HG02588 (cell line): ENCODE results near the gene FRMD1.

ENCODE experiments used
- ATAC-seq: cut with Tn5 transposase; IDR thresholded peaks from one replicate; pipeline ENCODE4 v1.9.1; 2021; ENCODE audit warnings: mild to moderate bottlenecking, moderate library complexity; ENCODE audit not compliant: unreplicated experiment

FRMD1 gene

GRCh38 chr6:168096271-168096764 lies 17.3 kb upstream of the FRMD1 start:
- no peak for ATAC-seq

DNA sequence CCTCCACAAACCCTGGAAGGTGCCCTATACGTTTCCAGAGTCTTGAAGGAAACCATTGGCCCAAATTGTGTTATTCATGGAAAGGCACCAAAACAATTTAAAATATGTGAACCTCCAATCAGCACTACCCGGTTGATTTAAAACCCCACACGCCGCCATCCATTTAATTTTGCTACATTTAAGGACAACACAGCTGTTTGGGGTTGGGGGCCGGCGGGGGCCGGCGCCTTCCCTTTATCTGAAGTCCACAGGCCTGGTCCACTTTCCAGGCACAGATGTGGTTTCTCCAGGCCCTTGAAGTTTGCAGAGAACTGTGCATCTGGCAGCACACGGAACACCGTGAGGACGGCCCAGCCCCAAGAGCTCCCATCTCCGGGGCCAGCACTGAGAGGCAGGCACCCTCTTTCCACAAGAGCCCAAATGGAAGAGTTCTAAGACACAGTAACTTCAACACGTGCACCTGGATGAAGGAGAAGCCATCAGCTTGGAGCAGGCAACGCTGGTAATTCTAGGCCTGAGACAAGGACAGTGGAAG lies 16.8 kb upstream of the FRMD1 start:
- no peak for ATAC-seq

DNA sequence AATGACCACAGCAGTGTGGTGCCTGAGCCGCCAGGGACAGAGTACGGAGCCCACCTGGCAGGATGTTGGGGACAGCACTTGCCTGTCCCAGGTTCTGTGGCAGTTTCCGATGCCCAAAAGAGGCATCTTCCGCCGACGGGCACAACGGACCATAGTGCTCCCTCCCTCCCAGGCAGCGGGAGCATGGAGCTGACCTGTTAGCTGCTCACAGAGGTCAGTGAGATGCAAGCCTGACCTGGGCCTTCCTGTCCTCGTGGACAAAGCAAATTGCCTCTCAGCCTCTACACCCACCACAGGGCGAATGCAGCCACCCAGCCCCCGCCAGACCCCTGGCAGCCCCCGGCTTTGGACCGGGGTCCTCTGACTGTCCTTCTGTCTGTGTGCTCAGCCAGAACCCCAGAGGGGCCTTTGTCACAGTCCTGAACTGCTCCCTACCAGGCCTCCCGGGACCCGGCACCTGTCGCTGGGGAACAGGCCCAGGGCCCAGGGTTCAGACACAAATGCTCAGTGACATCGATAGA lies 16.2 kb upstream of the FRMD1 start:
- ATAC-seq: no peak

DNA sequence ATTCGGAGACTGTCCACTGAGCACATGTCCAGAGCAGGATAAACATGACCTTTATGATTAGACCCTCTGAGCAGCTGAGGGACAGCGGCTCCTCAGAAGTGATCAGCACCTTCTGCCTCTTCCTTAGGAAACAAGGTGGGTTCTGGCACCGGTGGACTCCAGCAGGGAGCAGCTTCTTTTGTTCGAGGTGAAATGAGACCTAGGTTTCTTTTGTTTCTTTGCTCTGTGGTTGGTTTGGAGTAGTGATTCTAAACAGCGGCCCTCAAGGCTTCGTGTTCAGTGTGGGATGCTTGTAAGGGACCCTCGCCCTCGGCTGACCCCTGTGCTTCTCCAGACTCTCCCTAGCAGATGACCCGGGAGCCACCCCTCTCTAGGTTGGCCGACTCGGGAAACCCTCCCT lies 14.6 kb upstream of the FRMD1 start:
- ATAC-seq: no peak

DNA sequence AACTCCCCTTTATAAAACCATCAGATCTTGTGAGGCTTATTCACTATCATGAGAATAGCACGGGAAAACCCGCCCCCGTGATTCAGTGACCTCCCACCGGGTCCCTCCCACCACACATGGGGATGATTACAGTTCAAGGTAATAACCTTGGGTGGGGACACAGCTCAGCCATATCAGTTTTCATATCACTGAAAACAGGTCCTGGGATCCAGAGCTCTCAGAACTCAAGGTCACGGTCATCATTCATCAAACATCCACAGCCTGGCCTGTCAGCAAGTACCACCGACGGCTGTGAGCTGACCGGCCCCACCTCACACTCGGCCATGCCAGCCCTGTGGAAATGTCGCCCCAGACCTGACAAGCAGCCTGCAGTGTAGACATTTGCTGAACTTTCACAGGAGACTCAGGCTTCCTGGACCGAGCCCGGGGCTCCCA lies 14.1 kb upstream of the FRMD1 start:
- ATAC-seq: no peak

- ATAC-seq: no peak
Measured at GRCh38 chr6:168092541-168092940, 13.5 kb upstream of the FRMD1 start.

GRCh38 chr6:168091381-168092264 lies 12.6 kb upstream of the FRMD1 start:
- ATAC-seq: no peak

DNA sequence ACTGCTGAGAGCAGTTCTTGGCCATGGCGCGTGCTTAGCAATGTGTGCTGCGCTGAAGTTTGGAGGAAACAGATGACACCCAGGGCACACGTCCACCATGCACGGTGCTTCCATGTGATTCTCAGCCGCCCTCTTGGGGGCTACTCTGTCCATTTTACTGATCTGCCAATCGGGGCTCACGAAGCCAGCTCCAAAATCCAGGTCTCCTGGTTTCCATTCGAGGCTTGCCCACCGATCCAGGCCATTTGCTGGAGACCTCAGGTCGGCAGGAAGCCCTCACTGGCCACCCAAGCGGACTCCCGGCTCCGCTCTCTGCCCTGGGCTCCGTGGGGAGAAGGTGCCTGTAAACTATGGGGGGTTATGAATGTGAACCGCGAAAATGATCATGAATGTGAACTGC lies 11.7 kb upstream of the FRMD1 start:
- no peak for ATAC-seq

- ATAC-seq: no peak
Measured at GRCh38 chr6:168090064-168090690, 11.2 kb upstream of the FRMD1 start.

- ATAC-seq: no peak
Measured at GRCh38 chr6:168089186-168090063, 10.4 kb upstream of the FRMD1 start.

DNA sequence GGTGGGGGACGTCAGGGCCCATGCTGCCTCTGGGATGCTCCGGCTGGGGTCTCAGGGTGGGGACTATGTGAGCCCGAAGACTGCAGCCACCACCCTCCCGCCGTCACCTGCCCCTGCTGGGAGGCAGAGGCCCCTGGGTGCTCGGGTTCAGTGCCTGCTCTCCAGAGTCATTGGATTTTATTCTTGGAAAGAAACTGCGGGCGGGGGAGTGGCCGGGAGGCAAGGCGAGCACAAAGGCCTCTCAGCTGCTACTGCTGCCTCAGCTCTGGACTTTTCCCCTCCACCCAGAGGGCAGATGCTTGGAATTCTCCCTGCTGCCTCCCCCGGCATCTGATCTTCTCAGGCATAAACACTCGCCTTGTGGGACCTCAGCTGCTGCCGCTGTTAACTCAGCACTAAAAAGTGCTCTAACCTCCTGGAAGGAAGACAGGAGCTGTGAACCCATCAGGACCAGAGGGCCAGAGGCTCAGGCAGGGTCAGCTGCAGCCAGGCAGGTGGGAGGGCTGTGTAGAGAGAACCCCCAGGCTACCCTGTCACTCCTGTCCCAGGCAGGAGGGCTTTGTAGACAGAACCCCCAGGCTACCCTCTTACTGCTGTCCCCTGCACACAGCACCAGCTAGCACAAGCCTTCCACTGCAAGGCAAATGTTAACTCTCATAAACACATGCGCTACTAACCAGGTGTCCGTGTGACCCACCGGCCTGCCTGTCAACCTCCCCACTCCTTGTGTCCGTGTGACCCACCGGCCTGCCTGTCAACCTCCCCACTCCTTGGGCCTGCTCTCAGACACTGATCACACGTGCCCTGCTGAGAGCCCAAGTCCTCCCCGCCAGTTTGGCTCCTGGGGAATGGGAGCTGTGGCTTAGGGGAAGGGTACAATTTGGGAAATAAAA lies 9.4 kb upstream of the FRMD1 start:
- ATAC-seq: no peak

GRCh38 chr6:168087436-168088160 lies 8.6 kb upstream of the FRMD1 start:
- ATAC-seq: no peak

DNA sequence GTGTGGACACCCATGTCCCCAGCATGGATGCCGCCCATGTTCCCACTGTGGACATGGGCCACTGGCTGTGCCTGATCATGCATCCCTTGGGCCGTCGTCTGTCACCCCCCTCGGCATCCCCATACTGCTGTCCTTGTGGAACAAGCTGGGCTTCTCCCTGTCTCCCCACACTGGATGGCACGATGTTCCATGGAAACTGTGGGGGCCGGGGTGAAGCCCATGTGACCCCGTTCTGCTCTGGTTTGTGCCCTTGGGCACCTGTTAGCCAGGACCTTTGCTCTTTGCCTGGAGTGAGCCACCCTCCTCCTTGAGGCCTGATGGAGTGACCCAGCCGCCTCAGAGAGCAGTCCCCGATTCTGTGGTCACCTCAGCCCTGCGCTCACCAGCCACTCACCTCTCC lies 7.6 kb upstream of the FRMD1 start:
- no peak for ATAC-seq

DNA sequence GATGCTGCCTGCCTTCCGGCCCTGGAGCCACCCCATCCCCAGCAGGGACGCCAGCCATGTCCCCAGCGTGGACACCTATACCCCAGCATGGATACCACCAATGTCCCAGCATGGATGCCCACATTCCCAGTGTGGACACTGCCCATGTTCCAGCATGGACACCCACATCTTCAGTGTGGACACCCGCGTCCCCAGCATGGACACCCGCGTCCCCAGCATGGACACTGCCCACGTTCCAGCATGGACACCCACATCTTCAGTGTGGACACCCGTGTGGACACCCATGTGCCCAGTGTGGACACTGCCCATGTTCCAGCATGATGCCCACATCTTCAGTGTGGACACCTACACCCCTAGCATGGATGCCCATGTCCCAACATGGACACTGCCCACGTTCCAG lies 7.1 kb upstream of the FRMD1 start:
- ATAC-seq: no peak

DNA sequence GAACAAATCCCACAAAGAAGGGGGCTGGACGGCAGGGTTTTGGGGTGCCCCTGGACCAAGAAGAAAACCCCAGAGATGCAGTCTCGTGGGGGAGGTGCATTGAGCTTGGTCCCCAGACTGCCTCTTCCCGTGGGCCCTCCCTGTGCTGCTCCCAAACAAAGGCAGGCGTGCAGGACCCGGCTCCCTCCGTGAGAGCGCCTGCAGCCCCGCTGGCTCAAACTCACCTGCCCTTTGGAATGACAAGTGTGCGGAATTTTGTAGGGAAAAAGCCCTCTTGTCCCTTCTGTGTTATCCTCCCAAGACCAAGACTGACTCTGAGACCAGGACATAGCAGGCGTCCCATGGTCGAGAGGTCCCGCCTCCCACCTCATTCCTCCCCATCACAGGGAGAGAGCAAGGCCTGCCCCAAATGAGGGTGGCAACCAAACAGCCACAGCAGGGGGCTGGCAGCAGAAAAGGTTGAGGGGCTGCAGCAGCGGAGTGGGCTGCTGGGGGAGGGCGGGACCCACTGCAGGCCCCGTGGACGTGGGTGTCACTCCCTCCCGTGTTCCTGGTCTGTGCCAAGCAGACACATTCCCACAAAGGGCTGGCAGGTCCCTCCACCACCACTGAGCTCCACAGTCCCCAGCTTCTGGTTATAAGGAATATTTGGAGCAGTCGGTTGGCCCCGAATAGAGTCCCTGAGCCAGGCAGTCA lies 5.6 kb upstream of the FRMD1 start:
- no peak for ATAC-seq

DNA sequence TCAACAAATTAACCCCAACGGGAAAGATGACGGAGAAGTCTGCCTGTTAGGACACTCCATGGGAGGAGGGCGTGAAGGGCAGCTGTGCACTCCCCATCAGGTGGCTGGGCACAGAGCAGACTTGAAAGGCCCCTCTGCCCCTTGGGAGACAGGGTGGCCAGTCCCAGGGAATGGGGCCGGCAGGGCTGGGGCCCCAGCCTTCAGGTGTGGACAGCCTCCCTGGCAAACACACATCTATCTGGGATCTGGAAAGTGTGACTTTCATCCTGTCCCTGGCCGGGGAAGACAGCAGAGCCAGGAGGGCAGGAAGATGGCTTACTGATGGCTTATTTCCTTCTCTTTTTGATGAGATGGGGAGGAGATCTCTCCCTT lies 4.5 kb upstream of the FRMD1 start:
- no peak for ATAC-seq

- no peak for ATAC-seq
Measured at GRCh38 chr6:168082860-168083513, 4.0 kb upstream of the FRMD1 start.
